Liver (tissue), 9 donors: Measurements from ENCODE around the gene ITIH5. TPM values are rescaled to one million over a fixed set of nuclear protein-coding genes. Genes with fewer than 3 reads are reported as not detected.

Source experiments
- DNase-seq: peaks from one replicate; pipeline ENCODE4 v3.0.0-alpha.2; 2017; ENCODE audit warnings: low spot score
- H3K27ac ChIP-seq, 2 donors: one replicate each; pipeline ENCODE4 v1.7.0; 2013; ENCODE audit warnings: inconsistent platforms in 2 of 2, low read length in 2 of 2, control low read depth in 1 of 2, low read depth in 1 of 2, mild to moderate bottlenecking in 1 of 2
- H3K27me3 ChIP-seq, 4 donors: one replicate each; pipeline versions ENCODE4 v1.6.1 to v1.7.0; 2013; ENCODE audit warnings: low read length in 3 of 4, inconsistent platforms in 1 of 4, mild to moderate bottlenecking in 1 of 4, moderate library complexity in 1 of 4; ENCODE audit not compliant: control insufficient read depth in 4 of 4, insufficient read depth in 4 of 4
- H3K36me3 ChIP-seq, 4 donors: one replicate each; pipeline versions ENCODE4 v1.6.1 to v1.7.0; 2013; ENCODE audit warnings: low read length in 3 of 4, mild to moderate bottlenecking in 3 of 4, low read depth in 1 of 4, moderate library complexity in 1 of 4; ENCODE audit not compliant: control insufficient read depth in 4 of 4, insufficient read depth in 3 of 4
- H3K4me1 ChIP-seq, 4 donors: one replicate each; pipeline versions ENCODE4 v1.6.1 to v1.7.0; 2013; ENCODE audit warnings: low read length in 3 of 4, mild to moderate bottlenecking in 3 of 4, moderate library complexity in 1 of 4; ENCODE audit not compliant: control insufficient read depth in 4 of 4, insufficient read depth in 4 of 4
- H3K4me3 ChIP-seq, 3 donors: one replicate each; pipeline versions ENCODE4 v1.6.1 to v1.7.0; 2013; ENCODE audit warnings: low read length in 3 of 3, control low read depth in 1 of 3, low read depth in 1 of 3, mild to moderate bottlenecking in 1 of 3
- H3K9ac ChIP-seq, 2 donors: one replicate each; pipeline ENCODE4 v1.7.0; 2013; ENCODE audit warnings: low read length in 2 of 2, mild to moderate bottlenecking in 2 of 2, moderate library complexity in 2 of 2, control low read depth in 1 of 2, low read depth in 1 of 2
- H3K9me3 ChIP-seq, 4 donors: one replicate each; pipeline versions ENCODE4 v1.6.1 to v1.7.0; 2013; ENCODE audit warnings: low read length in 3 of 4; ENCODE audit not compliant: control insufficient read depth in 4 of 4
- CTCF ChIP-seq: fragments of 150-350 bp; IDR thresholded peaks from 2 replicates; pipeline ENCODE4 v1.5.1; 2017; ENCODE audit warnings: improper control_type of control experiment, low read depth, low read length; ENCODE audit not compliant: missing input control
- EGR1 ChIP-seq, 2 donors: IDR thresholded peaks; 2 replicates each; pipeline ENCODE4 v1.6.1; 2016 to 2018; ENCODE audit warnings: antibody characterized with exemption in 2 of 2, low read depth in 2 of 2
- FOXA1 ChIP-seq: IDR thresholded peaks from 2 replicates; pipeline ENCODE4 v1.6.1; 2016; ENCODE audit warnings: antibody characterized with exemption
- HNF4A ChIP-seq, 2 donors: conservative IDR thresholded peaks; 2 replicates each; pipeline ENCODE4 v1.6.1; 2016; ENCODE audit warnings: antibody characterized with exemption in 2 of 2, mild to moderate bottlenecking in 2 of 2
- HNF4G ChIP-seq: IDR thresholded peaks from 2 replicates; pipeline ENCODE4 v1.6.1; 2016; ENCODE audit warnings: antibody characterized with exemption
- MAX ChIP-seq: IDR thresholded peaks from 2 replicates; pipeline ENCODE4 v1.6.1; 2016; ENCODE audit warnings: antibody characterized with exemption
- NR2F2 ChIP-seq: IDR thresholded peaks from 2 replicates; pipeline ENCODE4 v1.6.1; 2016; ENCODE audit warnings: antibody characterized with exemption
- RXRA ChIP-seq, 2 donors: IDR thresholded peaks; 2 replicates each; pipeline ENCODE4 v1.6.1; 2017 to 2018; ENCODE audit warnings: antibody characterized with exemption in 2 of 2, mild to moderate bottlenecking in 1 of 2
- SP1 ChIP-seq: IDR thresholded peaks from 2 replicates; pipeline ENCODE4 v1.6.1; 2018; ENCODE audit warnings: antibody characterized with exemption, mild to moderate bottlenecking
- TAF1 ChIP-seq: conservative IDR thresholded peaks from 2 replicates; pipeline ENCODE4 v1.6.1; 2016; ENCODE audit warnings: antibody characterized with exemption, mild to moderate bottlenecking
- WGBS: extraction: QIAGEN DNeasy Blood & Tissue Kit; methylation state at CpG from one replicate; pipeline ENCODE4 v1.1.7; 2013; 5-methylcytosine and 5-hydroxymethylcytosine counted together
- polyA plus RNA-seq, 2 donors: library from polyadenylated mRNA; stranded (reverse) in 1 of 2; unstranded in 1 of 2; fragments of 200-250 nt in 1 of 2; fragments of >200 nt in 1 of 2; fragmentation: Nextera tagmentation in 1 of 2; extraction: Ambion mirVana in 1 of 2; gene quantifications; one replicate each; pipeline versions ENCODE4 v1.2.1 to v1.2.3, GENCODE V29; 2013 to 2015
- total RNA-seq, 2 donors: library from RNA; depleted of rRNA; stranded (reverse); fragments of >200 nt; gene quantifications; one replicate each; pipeline ENCODE4 v1.2.3, GENCODE V29; 2014
- TF ChIP-seq, protein P1 (sequence below): IDR thresholded peaks from 2 replicates; pipeline ENCODE4 v1.6.1; 2016; ENCODE audit warnings: antibody characterized with exemption, mild to moderate bottlenecking
- TF ChIP-seq, protein P2 (sequence below): IDR thresholded peaks from 2 replicates; pipeline ENCODE4 v1.6.1; 2016; ENCODE audit warnings: antibody characterized with exemption
- TF ChIP-seq, protein P3 (sequence below): IDR thresholded peaks from 2 replicates; pipeline ENCODE4 v1.6.1; 2016; ENCODE audit warnings: antibody characterized with exemption
- donor health status: healthy.
- donor health status: healthy.
- donor health status: healthy.
- donor health status: healthy.
- donor health status: healthy.

ITIH5 gene
- total and polyA plus RNA-seq, 4 donors: 0.60 to 1.3 (median 0.98) TPM

DNA sequence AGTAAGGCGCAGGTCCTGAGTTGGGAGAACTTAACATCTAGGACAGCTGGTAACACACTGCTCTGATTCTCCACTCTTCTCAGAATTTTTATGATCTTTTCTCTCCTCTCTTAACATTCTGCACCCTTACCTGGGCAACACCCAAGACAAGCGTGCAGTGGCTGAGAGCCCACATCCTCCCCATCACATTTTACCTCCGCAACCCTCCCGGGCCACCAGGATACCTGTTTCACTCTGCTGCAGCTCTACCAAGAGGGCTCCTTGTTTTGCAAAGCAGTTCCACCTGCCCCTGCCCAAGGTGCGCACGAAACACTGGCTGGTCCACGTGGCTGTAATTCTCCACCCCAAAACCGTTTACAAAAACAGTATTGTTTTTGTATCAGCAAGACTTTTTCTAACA lies 81.5 kb downstream of the ITIH5 start (continued):
- TF ChIP-seq, protein P1, sequence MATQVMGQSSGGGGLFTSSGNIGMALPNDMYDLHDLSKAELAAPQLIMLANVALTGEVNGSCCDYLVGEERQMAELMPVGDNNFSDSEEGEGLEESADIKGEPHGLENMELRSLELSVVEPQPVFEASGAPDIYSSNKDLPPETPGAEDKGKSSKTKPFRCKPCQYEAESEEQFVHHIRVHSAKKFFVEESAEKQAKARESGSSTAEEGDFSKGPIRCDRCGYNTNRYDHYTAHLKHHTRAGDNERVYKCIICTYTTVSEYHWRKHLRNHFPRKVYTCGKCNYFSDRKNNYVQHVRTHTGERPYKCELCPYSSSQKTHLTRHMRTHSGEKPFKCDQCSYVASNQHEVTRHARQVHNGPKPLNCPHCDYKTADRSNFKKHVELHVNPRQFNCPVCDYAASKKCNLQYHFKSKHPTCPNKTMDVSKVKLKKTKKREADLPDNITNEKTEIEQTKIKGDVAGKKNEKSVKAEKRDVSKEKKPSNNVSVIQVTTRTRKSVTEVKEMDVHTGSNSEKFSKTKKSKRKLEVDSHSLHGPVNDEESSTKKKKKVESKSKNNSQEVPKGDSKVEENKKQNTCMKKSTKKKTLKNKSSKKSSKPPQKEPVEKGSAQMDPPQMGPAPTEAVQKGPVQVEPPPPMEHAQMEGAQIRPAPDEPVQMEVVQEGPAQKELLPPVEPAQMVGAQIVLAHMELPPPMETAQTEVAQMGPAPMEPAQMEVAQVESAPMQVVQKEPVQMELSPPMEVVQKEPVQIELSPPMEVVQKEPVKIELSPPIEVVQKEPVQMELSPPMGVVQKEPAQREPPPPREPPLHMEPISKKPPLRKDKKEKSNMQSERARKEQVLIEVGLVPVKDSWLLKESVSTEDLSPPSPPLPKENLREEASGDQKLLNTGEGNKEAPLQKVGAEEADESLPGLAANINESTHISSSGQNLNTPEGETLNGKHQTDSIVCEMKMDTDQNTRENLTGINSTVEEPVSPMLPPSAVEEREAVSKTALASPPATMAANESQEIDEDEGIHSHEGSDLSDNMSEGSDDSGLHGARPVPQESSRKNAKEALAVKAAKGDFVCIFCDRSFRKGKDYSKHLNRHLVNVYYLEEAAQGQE: no peak
- TF ChIP-seq TAF1: no peak

GRCh38 chr10:7583626-7584025 lies 83.1 kb downstream of the ITIH5 start:
- no peak overlapping the region for H3K27ac ChIP-seq
- no peaks in the 10 kb centered on the region for H3K36me3 ChIP-seq
- H3K9me3 ChIP-seq: no peaks in the 10 kb centered on the region
- 83% methylated on average over 3 of the region's 3 CpGs for WGBS
- H3K9ac ChIP-seq: no peak overlapping the region
- no peak overlapping the region for H3K4me3 ChIP-seq
- DNase-seq: no peak
- no peaks in the 10 kb centered on the region for H3K4me1 ChIP-seq
- TF ChIP-seq NR2F2: no peak
- TF ChIP-seq HNF4A (conservative IDR thresholded peaks at IDR 0.05): no peak
- no peak for TF ChIP-seq CTCF
- TF ChIP-seq SP1: no peak
- TF ChIP-seq, protein P1: no peak
- H3K27me3 ChIP-seq: no peaks in the 10 kb centered on the region

GRCh38 chr10:7580520-7580919 lies 86.2 kb downstream of the ITIH5 start:
- WGBS: 71% methylated on average over 5 of the region's 5 CpGs
- no peak overlapping the region for H3K4me3 ChIP-seq
- no peaks in the 10 kb centered on the region for H3K9me3 ChIP-seq
- H3K36me3 ChIP-seq: no peaks in the 10 kb centered on the region
- H3K27me3 ChIP-seq: peaks cover 0 to 13% (median 0%) of the 10 kb centered on the region in 4 donors
- H3K4me1 ChIP-seq: no peaks in the 10 kb centered on the region
- no peak for DNase-seq
- no peak for TF ChIP-seq HNF4A (conservative IDR thresholded peaks at IDR 0.05)
- no peak for TF ChIP-seq EGR1 (IDR thresholded peaks at IDR 0.05; ENCODE audit: low read depth in 2 of 2)
- TF ChIP-seq FOXA1: no peak
- no peak for TF ChIP-seq RXRA (IDR thresholded peaks at IDR 0.05)
- TF ChIP-seq, protein P2, sequence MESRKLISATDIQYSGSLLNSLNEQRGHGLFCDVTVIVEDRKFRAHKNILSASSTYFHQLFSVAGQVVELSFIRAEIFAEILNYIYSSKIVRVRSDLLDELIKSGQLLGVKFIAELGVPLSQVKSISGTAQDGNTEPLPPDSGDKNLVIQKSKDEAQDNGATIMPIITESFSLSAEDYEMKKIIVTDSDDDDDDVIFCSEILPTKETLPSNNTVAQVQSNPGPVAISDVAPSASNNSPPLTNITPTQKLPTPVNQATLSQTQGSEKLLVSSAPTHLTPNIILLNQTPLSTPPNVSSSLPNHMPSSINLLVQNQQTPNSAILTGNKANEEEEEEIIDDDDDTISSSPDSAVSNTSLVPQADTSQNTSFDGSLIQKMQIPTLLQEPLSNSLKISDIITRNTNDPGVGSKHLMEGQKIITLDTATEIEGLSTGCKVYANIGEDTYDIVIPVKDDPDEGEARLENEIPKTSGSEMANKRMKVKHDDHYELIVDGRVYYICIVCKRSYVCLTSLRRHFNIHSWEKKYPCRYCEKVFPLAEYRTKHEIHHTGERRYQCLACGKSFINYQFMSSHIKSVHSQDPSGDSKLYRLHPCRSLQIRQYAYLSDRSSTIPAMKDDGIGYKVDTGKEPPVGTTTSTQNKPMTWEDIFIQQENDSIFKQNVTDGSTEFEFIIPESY: no peak
- TF ChIP-seq HNF4G: no peak
- TF ChIP-seq, protein P3, sequence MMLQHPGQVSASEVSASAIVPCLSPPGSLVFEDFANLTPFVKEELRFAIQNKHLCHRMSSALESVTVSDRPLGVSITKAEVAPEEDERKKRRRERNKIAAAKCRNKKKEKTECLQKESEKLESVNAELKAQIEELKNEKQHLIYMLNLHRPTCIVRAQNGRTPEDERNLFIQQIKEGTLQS: no peak
- TF ChIP-seq TAF1: no peak
- no peak for TF ChIP-seq CTCF
- TF ChIP-seq MAX: no peak
- H3K27ac ChIP-seq: no peak overlapping the region
- H3K9ac ChIP-seq: no peak overlapping the region
